Vagina (tissue), 2 donors: ENCODE results near the gene ZNF446.

Experiments
- POLR2A ChIP-seq, 2 donors: fragments of 450-650 bp; IDR thresholded peaks; one replicate each; pipeline ENCODE4 v1.6.1; 2017; ENCODE audit warnings: antibody characterized with exemption in 2 of 2, mild to moderate bottlenecking in 2 of 2, moderate library complexity in 2 of 2
- TF ChIP-seq, protein P1 (sequence below), 3 experiments: fragments of 450-650 bp in 2 of 3; fragments of 200-600 bp in 1 of 3; sonication (generic) in 1 of 3; IDR thresholded peaks; one replicate each; pipeline ENCODE4 v1.5.1; 2017 to 2019; ENCODE audit warnings: antibody characterized with exemption in 3 of 3, mild to moderate bottlenecking in 2 of 3, moderate library complexity in 2 of 3

DNA sequence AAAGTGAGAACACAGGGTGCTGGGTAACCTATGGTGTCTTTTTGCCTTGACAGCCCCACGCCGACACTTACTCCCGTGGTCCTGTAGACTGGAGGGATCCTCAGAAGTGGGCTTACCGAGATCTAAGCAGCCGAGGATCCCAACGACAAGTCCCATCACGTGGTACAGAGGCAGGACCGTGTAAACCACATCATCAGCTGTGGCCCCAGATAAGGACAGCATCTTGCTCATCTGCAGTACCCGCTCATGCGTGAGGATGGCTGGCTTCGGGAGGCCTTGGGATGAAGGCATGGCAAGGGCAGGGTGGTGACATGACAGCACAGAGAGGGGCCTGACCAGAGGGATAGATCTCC is 33.6 kb downstream of the ZNF446 start:
- TF ChIP-seq, protein P1, sequence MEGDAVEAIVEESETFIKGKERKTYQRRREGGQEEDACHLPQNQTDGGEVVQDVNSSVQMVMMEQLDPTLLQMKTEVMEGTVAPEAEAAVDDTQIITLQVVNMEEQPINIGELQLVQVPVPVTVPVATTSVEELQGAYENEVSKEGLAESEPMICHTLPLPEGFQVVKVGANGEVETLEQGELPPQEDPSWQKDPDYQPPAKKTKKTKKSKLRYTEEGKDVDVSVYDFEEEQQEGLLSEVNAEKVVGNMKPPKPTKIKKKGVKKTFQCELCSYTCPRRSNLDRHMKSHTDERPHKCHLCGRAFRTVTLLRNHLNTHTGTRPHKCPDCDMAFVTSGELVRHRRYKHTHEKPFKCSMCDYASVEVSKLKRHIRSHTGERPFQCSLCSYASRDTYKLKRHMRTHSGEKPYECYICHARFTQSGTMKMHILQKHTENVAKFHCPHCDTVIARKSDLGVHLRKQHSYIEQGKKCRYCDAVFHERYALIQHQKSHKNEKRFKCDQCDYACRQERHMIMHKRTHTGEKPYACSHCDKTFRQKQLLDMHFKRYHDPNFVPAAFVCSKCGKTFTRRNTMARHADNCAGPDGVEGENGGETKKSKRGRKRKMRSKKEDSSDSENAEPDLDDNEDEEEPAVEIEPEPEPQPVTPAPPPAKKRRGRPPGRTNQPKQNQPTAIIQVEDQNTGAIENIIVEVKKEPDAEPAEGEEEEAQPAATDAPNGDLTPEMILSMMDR (IDR thresholded peaks at IDR 0.05) = no peak
- TF ChIP-seq POLR2A (IDR thresholded peaks at IDR 0.05) = no peak
